ENCODE results near the gene KRTAP10-3.

The KRTAP10-3 gene

GRCh38 chr21:44514218-44514520 is 44.4 kb downstream of the KRTAP10-3 start:
- TF ChIP-seq CTCF (IDR thresholded peaks at IDR 0.05), result no peak
- Mint-ChIP-seq H3K27me3 (ENCODE audit: low read depth, poor library complexity) (peaks cover 13% of the 10 kb centered on the region), H3K9me3 (no peaks in the 10 kb centered on the region), H3K4me3 (no peak overlapping the region), H3K27ac (no peak overlapping the region), H3K4me1 (peaks cover 27% of the 10 kb centered on the region), H3K36me3 (ENCODE audit: low read depth) (no peaks in the 10 kb centered on the region)
- no peak for DNase-seq

- no peak for TF ChIP-seq CTCF (IDR thresholded peaks at IDR 0.05)
- Mint-ChIP-seq H3K27ac (no peak overlapping the region), H3K27me3 (ENCODE audit: low read depth, poor library complexity) (peaks cover 9% of the 10 kb centered on the region), H3K4me3 (no peak overlapping the region), H3K36me3 (ENCODE audit: low read depth) (no peaks in the 10 kb centered on the region), H3K4me1 (peaks cover 25% of the 10 kb centered on the region), H3K9me3 (no peaks in the 10 kb centered on the region)
- DNase-seq, result no peak
These were observed 45.0 kb downstream of the KRTAP10-3 start for GRCh38 chr21:44513389-44514217.

- no peak for DNase-seq
- no peak overlapping the region for H3K27ac Mint-ChIP-seq
These were observed 45.9 kb downstream of the KRTAP10-3 start for GRCh38 chr21:44512496-44513388.

GRCh38 chr21:44511938-44512275 is 46.7 kb downstream of the KRTAP10-3 start:
- no peak overlapping the region for H3K27ac Mint-ChIP-seq

More at GRCh38 chr21:44512496-44513388, 45.9 kb downstream of the KRTAP10-3 start:
- Mint-ChIP-seq H3K9me3 (no peaks in the 10 kb centered on the region), H3K4me3 (no peak overlapping the region), H3K4me1 (peaks cover 17% of the 10 kb centered on the region), H3K27me3 (ENCODE audit: low read depth, poor library complexity) (peaks cover 9% of the 10 kb centered on the region), H3K36me3 (ENCODE audit: low read depth) (no peaks in the 10 kb centered on the region)
- no peak for TF ChIP-seq CTCF (IDR thresholded peaks at IDR 0.05)

GRCh38 chr21:44511219-44511937 is 47.2 kb downstream of the KRTAP10-3 start:
- DNase-seq, result no peak
- H3K27ac Mint-ChIP-seq, result no peak overlapping the region
- peaks cover 14% of the 10 kb centered on the region for H3K4me1 Mint-ChIP-seq
- no peaks in the 10 kb centered on the region for H3K9me3 Mint-ChIP-seq
- no peaks in the 10 kb centered on the region for H3K36me3 Mint-ChIP-seq (ENCODE audit: low read depth)
- no peak overlapping the region for H3K4me3 Mint-ChIP-seq
- no peak for TF ChIP-seq CTCF (IDR thresholded peaks at IDR 0.05)
- peaks cover 4% of the 10 kb centered on the region for H3K27me3 Mint-ChIP-seq (ENCODE audit: low read depth, poor library complexity)

More at GRCh38 chr21:44511938-44512275, 46.7 kb downstream of the KRTAP10-3 start:
- Mint-ChIP-seq H3K4me3 (no peak overlapping the region), H3K27me3 (ENCODE audit: low read depth, poor library complexity) (peaks cover 9% of the 10 kb centered on the region), H3K4me1 (peaks cover 11% of the 10 kb centered on the region), H3K36me3 (ENCODE audit: low read depth) (no peaks in the 10 kb centered on the region), H3K9me3 (no peaks in the 10 kb centered on the region)
- DNase-seq, result no peak
- no peak for TF ChIP-seq CTCF (IDR thresholded peaks at IDR 0.05)
